ENCODE results near the gene MBTPS1.
A peak's percentile ranks its signal among the peaks of the same experiment; 100 is the strongest.

Gene MBTPS1

GRCh38 chr16:84069540-84069939, 47.2 kb downstream of the MBTPS1 start:
- DNase-seq = no peak

GRCh38 chr16:84068783-84069462, 47.8 kb downstream of the MBTPS1 start:
- DNase-seq = no peak

- DNase-seq = no peak
These were observed 48.7 kb downstream of the MBTPS1 start for GRCh38 chr16:84068041-84068440.

- DNase-seq = no peak
These were observed 49.1 kb downstream of the MBTPS1 start for GRCh38 chr16:84067640-84068039.

GRCh38 chr16:84065536-84066132, 51.1 kb downstream of the MBTPS1 start:
- DNase-seq = peak; percentile 7

GRCh38 chr16:84063980-84064379, 52.8 kb downstream of the MBTPS1 start:
- DNase-seq = no peak

GRCh38 chr16:84062734-84063640, 53.8 kb downstream of the MBTPS1 start:
- DNase-seq = peak; percentile 4

GRCh38 chr16:84061236-84061819, 55.4 kb downstream of the MBTPS1 start:
- no peak for DNase-seq

GRCh38 chr16:84059946-84060901, 56.5 kb downstream of the MBTPS1 start:
- no peak for DNase-seq

GRCh38 chr16:84059111-84059510, 57.6 kb downstream of the MBTPS1 start:
- DNase-seq = no peak

- DNase-seq = no peak
These were observed 58.1 kb downstream of the MBTPS1 start for GRCh38 chr16:84058664-84059063.

- DNase-seq = no peak
These were observed 58.5 kb downstream of the MBTPS1 start for GRCh38 chr16:84058211-84058610.

- no peak for DNase-seq
These were observed 59.8 kb downstream of the MBTPS1 start for GRCh38 chr16:84056933-84057332.

- DNase-seq = no peak
These were observed 60.7 kb downstream of the MBTPS1 start for GRCh38 chr16:84055801-84056634.

GRCh38 chr16:84055366-84055765, 61.4 kb downstream of the MBTPS1 start:
- DNase-seq = no peak

- DNase-seq = no peak
These were observed 61.8 kb downstream of the MBTPS1 start for GRCh38 chr16:84054916-84055315.

- no peak for DNase-seq
These were observed 62.5 kb downstream of the MBTPS1 start for GRCh38 chr16:84054271-84054670.

GRCh38 chr16:84053237-84053636, 63.5 kb downstream of the MBTPS1 start:
- DNase-seq = no peak

- DNase-seq = no peak
These were observed 64.6 kb downstream of the MBTPS1 start for GRCh38 chr16:84052071-84052622.

- no peak for DNase-seq
These were observed 66.4 kb downstream of the MBTPS1 start for GRCh38 chr16:84050316-84050715.

Data from DMS79 treated with DMSO at 0.1 percent for 48 hours (cell line).